Measurements from ENCODE around the gene LCN6. TPM values are rescaled to one million over a fixed set of nuclear protein-coding genes. Genes with fewer than 3 reads are reported as not detected.

Gene LCN6
- total and polyA plus RNA-seq, 2 of the 13 experiments (the other 11 are each of a cell fraction or from before 2014, with no cell fraction given), result not detected

GRCh38 chr9:136788644-136789522, 40.6 kb upstream of the LCN6 start (continued):
- TF ChIP-seq, protein P1, sequence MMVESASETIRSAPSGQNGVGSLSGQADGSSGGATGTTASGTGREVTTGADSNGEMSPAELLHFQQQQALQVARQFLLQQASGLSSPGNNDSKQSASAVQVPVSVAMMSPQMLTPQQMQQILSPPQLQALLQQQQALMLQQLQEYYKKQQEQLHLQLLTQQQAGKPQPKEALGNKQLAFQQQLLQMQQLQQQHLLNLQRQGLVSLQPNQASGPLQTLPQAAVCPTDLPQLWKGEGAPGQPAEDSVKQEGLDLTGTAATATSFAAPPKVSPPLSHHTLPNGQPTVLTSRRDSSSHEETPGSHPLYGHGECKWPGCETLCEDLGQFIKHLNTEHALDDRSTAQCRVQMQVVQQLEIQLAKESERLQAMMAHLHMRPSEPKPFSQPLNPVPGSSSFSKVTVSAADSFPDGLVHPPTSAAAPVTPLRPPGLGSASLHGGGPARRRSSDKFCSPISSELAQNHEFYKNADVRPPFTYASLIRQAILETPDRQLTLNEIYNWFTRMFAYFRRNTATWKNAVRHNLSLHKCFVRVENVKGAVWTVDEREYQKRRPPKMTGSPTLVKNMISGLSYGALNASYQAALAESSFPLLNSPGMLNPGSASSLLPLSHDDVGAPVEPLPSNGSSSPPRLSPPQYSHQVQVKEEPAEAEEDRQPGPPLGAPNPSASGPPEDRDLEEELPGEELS (CRISPR knock-in tag; IDR thresholded peaks at IDR 0.05), result peak; percentile 80
- TF ChIP-seq, protein P2, sequence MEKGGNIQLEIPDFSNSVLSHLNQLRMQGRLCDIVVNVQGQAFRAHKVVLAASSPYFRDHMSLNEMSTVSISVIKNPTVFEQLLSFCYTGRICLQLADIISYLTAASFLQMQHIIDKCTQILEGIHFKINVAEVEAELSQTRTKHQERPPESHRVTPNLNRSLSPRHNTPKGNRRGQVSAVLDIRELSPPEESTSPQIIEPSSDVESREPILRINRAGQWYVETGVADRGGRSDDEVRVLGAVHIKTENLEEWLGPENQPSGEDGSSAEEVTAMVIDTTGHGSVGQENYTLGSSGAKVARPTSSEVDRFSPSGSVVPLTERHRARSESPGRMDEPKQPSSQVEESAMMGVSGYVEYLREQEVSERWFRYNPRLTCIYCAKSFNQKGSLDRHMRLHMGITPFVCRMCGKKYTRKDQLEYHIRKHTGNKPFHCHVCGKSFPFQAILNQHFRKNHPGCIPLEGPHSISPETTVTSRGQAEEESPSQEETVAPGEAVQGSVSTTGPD (CRISPR knock-in tag; IDR thresholded peaks at IDR 0.05), result peak; percentile 47; the same call in 1 of the 2 replicates
- TF ChIP-seq TCF7L2 (IDR thresholded peaks at IDR 0.05; ENCODE audit: low read depth, low read length) (0 out of 2 replicates have a peak, but pooled peaks have one; percentile 34), FOXA3 (CRISPR knock-in tag; IDR thresholded peaks at IDR 0.05) (0 out of 2 replicates have a peak, but pooled peaks have one; percentile 37), MEIS2 (CRISPR knock-in tag; IDR thresholded peaks at IDR 0.05) (0 out of 2 replicates have a peak, but pooled peaks have one; percentile 46), ZSCAN12 (CRISPR knock-in tag; IDR thresholded peaks at IDR 0.05) (peak; percentile 57; the same call in 1 of the 2 replicates), HNF1A (IDR thresholded peaks at IDR 0.05; ENCODE audit: low read depth) (peak; percentile 82), HNF1A (CRISPR knock-in tag; IDR thresholded peaks at IDR 0.05; ENCODE audit: borderline replicate concordance) (peak; percentile 97), MYC (CRISPR knock-in tag; IDR thresholded peaks at IDR 0.05; ENCODE audit: borderline replicate concordance) (peak; percentile 58), HNRNPL (IDR thresholded peaks at IDR 0.05; ENCODE audit: low read depth, low read length) (0 out of 2 replicates have a peak, but pooled peaks have one; percentile 24), KLF16 (CRISPR knock-in tag; IDR thresholded peaks at IDR 0.05) (0 out of 4 replicates have a peak, but pooled peaks of 1 of the 2 experiments have one; percentile 18), ZNF350 (CRISPR knock-in tag; IDR thresholded peaks at IDR 0.05; ENCODE audit: borderline replicate concordance, low read depth) (peak; percentile 40; the same call in 1 of the 2 replicates), ZNF224 (CRISPR knock-in tag; IDR thresholded peaks at IDR 0.05) (peak; percentile 78; the same call in 1 of the 2 replicates), ZFP91 (CRISPR knock-in tag; IDR thresholded peaks at IDR 0.05; ENCODE audit: borderline replicate concordance) (peak; percentile 53; the same call in 1 of the 2 replicates)
